GM19193 (cell line): Measurements from ENCODE around the gene PCCA.

Source experiments
- POLR2A ChIP-seq: IDR thresholded peaks from 4 replicates; pipeline ENCODE4 v1.6.1; 2011; ENCODE audit not compliant: insufficient read depth, insufficient read length; ENCODE audit errors: extremely low read depth

Gene PCCA

GRCh38 chr13:100163375-100163774 lies 74.5 kb downstream of the PCCA start:
- TF ChIP-seq POLR2A: no peak

- TF ChIP-seq POLR2A: no peak
Observed at GRCh38 chr13:100173203-100173602, 84.3 kb downstream of the PCCA start.

- no peak for TF ChIP-seq POLR2A
Observed at GRCh38 chr13:100175078-100175802, 86.3 kb downstream of the PCCA start.

DNA sequence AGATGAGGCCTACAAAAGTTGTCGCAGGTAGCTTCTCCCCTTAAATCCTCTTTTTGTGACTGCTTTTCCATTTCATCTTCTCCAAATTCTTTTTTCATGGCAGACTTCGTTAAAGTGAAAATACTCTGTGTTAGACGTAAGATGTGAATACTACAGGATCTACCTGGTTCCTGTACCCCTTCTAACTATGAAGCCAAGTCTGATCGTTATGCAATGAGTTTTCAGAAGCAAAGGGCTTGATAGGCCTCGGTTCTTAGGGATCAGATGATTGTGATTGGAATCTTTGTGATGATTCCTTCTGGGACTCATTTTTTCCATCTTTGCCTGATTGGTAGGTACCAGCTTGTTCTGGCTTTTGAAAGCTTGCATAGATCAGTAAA lies 86.9 kb downstream of the PCCA start:
- TF ChIP-seq POLR2A: no peak

GRCh38 chr13:100176801-100177400 lies 88.0 kb downstream of the PCCA start:
- no peak for TF ChIP-seq POLR2A

GRCh38 chr13:100178309-100178708 lies 89.4 kb downstream of the PCCA start:
- no peak for TF ChIP-seq POLR2A

DNA sequence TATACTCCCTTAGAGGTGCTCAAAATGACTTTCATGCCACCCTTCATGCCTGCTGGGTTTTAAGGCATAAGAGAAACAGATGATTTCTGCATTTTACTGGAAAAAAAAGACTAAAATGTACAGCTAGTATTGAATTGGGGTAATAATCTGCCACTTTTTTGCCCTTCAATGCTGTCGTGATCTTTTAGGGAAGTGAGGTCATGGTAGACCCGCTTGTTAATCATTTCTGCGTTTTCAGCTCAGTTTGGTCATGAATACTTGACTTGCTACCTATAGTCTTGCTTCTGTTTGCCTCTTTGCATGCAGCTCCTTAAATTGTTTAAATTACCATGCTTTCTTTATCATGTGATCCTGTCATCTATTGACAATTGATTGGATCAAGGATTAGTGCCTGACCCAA lies 90.4 kb downstream of the PCCA start:
- no peak for TF ChIP-seq POLR2A

- TF ChIP-seq POLR2A: no peak
Observed at GRCh38 chr13:100182900-100183490, 94.1 kb downstream of the PCCA start.

GRCh38 chr13:100184095-100184494 lies 95.2 kb downstream of the PCCA start:
- no peak for TF ChIP-seq POLR2A

DNA sequence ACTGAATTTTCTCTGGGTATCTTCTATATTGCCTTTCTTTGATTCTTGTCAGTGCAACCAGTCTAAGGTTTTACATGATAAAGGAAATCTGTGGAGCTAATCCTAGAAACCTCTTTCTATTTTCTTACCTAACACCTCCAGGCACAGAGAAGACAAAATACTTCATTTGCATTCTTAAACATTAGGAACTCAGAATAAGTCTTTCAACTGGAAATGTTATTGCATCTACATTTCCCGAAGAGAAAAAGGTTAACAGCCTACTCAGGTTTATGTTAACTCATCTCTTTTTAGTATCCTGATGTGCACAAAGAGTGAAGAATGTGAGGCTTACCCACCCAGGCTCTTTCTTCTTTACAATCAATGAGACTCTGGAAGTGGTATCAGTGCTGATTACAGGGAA lies 106.7 kb downstream of the PCCA start:
- no peak for TF ChIP-seq POLR2A

- TF ChIP-seq POLR2A: no peak
Observed at GRCh38 chr13:100196375-100196774, 107.5 kb downstream of the PCCA start.

DNA sequence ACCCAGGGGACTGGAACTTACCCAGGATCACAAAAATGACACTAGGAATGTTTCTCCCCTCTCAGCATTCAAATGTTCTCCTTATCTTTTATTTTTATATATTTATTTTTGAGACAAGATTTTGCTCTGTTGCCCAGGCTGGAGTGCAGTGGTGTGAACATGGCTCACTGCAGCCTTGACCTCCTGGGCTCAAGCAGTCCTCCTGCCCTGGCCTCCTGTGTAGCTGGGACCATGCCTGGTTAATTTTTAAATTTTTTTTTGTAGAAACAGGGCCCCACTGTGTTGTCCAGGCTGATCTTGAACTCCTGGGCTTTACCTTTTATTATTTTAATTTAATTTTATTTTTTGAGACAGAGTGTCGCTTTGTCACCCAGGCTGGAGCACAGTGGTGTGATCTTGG lies 108.2 kb downstream of the PCCA start:
- no peak for TF ChIP-seq POLR2A

- no peak for TF ChIP-seq POLR2A
Observed at GRCh38 chr13:100197591-100198365, 108.9 kb downstream of the PCCA start.

GRCh38 chr13:100203696-100204367 lies 114.9 kb downstream of the PCCA start:
- TF ChIP-seq POLR2A: no peak

DNA sequence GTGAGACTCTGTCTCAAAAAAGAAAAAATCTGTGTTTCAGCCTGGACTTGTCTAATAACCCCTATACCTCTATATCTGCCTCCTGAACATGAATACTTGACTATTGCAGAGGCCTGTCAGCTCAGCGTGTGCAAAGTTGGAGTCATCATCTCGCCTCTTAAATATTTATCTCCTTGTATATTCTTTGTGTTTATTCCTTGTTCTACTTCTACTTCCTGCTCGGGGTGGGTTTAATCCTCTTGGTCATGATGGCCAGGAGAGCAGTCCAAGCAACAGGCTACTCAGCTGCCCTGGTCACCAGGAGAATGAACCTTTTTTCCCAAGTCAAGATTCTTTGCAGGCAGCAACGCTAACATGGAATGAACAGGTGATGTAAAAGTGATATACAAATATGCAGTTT lies 119.1 kb downstream of the PCCA start:
- no peak for TF ChIP-seq POLR2A
